GM19455 (cell line): ENCODE data around the gene BTNL9.
"Not testable (repeated sequence)": the region's sequence is repeated elsewhere in the genome, so short reads cannot be mapped to it uniquely, and the experiment has no call there.

ENCODE experiments used
- ATAC-seq: cut with Tn5 transposase; IDR thresholded peaks from one replicate; pipeline ENCODE4 v1.9.1; 2021; ENCODE audit not compliant: unreplicated experiment

The BTNL9 gene

GRCh38 chr5:181039931-181040630, at the start of gene BTNL9:
TSS of gene BTNL9 (plus strand) at chr5:181040266. CDS start at chr5:181045490, 5,224 bp downstream.
- ATAC-seq, result no peak

DNA sequence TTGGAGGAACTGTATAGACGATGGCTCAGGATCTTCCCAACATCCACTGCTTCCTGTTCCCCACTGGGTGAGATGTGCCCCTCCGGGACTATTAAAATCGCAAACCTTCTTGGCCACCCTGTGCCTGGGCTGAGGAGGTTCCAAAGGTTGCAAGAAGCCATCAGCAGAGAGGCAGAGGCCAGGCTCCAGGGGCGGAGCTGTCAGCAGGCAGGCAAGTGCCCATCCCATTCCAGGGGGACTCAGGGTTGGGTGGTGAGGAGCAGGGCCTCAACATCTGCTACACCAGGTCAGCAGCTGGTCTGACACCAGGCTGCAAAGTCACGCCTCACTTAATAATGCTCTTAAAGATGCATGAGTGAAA, 49.2 kb upstream of the BTNL9 start:
- ATAC-seq, result no peak

DNA sequence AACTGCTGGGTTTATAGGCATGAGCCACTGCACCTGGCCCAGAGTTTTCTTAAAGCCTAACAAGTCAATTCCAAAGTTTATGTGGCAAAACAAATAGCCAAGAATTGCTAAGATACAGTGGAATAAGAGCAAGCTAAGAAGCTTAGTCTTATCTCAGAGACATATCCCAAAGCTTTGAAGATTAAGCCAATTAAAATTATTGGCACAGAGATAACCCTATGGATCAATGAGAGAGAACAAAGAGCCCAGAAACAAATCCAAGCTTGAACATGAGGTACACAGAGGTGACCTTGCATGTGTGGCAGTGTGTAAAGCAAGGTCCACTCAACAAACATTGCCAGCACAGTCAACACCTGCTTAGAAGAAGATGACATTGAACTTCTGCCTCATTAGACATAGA, 38.1 kb upstream of the BTNL9 start:
- no peak for ATAC-seq

- ATAC-seq, result no peak
Observed at GRCh38 chr5:181005791-181006190, 34.3 kb upstream of the BTNL9 start.

GRCh38 chr5:181008136-181008535, 31.9 kb upstream of the BTNL9 start:
- ATAC-seq, result no peak

DNA sequence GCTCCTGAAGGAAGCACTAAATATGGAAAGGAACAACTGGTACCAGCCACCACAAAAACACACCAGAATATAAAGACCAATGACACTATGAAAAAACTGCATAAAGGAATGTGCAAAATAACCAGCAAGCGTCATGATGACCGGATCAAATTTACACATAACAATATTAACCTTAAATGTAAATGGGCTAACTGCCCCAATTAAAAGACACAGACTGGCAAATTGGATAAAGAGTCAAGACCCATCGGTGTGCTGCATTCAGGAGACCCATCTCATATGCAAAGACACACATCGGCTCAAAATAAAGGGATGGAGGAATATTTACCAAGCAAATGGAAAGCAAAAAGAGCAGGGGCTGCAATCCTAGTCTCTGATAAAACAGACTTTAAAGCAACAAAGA, 30.0 kb upstream of the BTNL9 start:
- ATAC-seq, result not testable (repeated sequence)

DNA sequence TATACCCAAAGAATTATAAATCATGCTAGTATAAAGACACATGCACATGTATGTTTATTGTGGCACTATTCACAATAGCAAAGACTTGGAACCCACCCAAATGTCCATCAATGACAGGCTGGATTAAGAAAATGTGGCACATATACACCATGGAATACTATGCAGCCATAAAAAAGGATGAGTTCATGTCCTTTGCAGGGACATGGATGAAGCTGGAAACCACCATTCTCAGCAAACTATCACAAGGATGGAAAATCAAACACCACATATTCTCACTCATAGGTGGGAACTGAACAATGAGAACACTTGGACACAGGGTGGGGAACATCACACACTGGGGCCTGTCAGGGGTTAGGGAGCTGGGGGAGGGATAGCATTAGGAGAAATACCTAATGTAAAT, 25.4 kb upstream of the BTNL9 start:
- ATAC-seq, result not testable (repeated sequence)

GRCh38 chr5:181017448-181017847, 22.6 kb upstream of the BTNL9 start:
- ATAC-seq, result not testable (repeated sequence)

DNA sequence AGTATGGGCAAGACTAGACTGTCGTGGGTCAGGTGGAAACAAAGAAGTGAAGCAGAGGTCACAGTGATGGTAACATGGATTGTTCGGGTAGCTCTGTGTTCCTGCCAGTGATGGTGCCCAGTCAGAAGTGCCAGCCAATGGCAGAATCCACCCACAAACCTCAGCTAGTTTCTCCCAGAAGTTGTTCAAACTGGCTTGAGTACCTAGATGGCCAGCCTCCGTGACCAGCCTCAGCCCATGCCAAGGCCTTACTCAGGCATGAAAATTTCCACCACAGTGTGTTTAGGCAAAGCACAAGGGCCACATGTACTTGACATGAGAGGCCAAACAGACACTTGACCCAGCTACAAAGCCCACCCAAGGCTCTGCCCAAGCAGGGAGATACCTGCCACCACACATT, 19.4 kb upstream of the BTNL9 start:
- ATAC-seq, result no peak

DNA sequence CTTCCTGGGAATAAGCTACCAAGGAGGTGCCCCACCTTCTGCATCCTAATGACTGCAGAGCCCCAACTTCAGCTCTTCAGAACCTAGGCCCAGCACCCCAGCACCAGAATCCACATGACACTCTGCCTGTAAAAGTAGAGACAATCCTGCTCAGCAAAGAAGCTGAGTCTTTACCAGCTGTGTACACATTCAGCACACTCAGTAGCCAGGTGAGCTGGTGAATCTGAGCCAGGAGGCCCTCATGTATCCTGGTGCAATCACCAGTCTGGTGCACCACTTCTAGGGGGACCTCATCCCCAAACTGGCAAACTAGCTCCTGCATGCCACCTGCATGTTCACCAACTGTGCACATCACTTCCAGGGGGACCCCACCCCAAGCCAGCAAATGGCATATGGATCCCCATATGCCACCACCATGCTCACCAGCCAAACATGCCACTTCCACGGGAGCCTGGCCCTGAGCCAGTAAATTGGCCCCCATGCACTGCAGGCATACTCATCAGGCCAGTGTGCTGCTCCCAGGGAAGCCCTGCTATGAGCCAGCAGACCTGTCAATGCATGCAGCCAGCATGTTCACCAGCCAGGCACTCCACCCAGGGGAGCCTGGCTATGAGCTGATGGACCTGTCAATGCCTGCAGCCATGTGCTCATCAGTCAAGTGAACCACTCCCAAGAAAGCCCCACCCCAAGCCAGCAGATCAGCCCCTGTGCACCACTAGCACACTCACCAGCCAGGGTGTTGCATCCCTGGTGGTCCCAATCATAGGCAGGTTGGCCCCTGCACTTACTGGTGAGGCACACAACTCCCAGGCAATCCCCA, 15.6 kb upstream of the BTNL9 start:
- ATAC-seq, result no peak

GRCh38 chr5:181027452-181028031, 12.5 kb upstream of the BTNL9 start:
- no peak for ATAC-seq

DNA sequence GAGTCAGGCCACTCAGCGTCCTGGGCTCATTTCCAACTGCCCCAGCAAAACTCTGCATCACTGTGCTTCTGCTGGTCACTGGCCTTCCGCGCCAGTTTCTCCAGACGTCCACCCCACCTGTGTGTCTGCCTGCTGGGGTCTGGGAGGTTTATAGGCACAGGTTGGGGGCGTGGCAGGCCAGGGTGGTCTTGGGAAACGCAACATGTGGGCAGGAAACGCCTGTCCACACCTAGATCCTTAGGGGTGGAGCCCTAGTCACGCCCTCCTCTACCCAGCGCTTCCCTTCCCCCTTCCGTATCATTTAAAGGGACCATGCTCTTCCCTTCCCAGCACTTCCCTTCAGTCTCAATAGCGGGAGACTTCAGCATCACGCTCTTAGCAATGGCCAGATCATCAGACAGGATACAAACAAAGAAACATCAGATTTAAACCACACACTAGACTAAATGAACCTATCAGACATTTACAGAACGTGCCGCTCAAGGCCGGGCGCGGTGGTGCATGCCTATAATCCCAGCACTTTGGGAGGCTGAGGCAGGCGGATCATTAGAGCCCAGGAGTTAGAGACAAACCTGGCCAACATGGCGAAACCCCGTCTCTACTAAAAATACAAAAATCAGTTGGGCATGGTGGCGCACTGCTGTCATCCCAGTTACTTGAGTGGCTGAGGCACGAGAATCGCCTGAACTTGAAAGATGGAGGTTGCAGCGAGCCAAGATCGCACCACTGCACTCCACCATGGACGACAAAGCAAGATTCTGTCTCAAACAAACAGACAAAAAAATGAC, 11.8 kb upstream of the BTNL9 start:
- no peak for ATAC-seq

- ATAC-seq, result no peak
Observed at GRCh38 chr5:181031716-181032115, 8.3 kb upstream of the BTNL9 start.

DNA sequence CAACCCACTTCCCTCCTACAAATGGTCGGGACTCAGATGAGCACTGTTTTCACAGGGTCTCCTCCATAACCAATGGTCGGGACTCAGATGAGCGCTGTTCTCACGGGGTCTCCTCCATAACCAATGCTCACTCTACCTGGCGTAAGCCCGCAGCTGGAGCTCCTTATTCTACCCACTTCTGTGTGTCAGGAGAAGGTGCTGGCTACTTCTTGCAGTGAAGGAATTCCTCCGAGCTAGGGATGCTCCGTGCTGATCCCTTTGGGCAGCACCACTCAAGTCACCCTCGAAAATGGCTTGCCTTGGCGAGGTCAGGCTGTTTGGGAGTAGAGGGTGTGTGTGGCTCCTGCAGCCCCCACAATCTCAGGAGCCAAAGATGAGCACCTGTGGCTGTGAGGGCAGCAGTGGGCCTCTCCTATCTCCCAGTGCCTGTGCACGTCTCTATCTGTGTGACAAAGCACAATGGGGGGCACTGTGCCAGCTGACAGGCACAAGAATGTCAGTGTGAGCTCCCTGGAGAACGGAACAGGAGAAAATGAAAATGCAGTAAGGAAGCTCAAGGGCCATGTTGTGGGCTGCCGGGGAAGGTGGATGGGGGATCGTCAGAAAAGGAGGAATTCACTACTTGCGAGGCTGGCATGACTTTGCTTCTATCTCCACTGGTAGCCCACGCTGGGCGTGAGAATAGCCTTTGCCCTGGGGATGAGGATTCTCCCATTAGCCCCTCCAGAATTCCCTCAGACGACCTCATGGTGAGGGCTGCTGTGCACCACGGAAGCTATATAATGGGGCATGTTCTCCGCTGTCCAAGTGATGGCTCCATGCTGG, 3.9 kb upstream of the BTNL9 start:
- ATAC-seq, result no peak

- no peak for ATAC-seq
Observed at GRCh38 chr5:181036816-181037364, 3.2 kb upstream of the BTNL9 start.

- ATAC-seq, result no peak
Observed at GRCh38 chr5:181037365-181037861, 2.7 kb upstream of the BTNL9 start.

DNA sequence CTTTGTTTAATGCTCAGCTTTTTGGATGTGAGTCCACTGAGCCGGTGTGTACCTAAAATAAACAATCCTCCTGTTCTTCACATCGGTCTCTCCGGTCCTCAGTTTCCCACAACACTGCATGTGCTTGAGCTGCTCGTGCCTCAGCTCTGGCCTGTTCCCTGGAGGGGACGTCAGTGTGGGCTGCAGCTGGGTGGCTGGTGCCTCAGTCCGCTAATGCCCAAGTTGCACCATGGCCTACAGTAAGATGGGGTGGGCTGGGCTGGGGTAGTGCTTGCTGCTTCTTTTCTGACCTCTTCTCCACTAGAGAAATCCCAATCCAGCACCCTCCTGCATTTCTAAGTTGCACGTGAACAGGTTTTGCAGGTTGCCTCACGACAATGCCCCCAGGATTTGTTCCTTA, 595 bp upstream of the BTNL9 start:
- ATAC-seq, result no peak

- no peak for ATAC-seq
Observed at GRCh38 chr5:181040631-181040945, 522 bp downstream of the BTNL9 start.

DNA sequence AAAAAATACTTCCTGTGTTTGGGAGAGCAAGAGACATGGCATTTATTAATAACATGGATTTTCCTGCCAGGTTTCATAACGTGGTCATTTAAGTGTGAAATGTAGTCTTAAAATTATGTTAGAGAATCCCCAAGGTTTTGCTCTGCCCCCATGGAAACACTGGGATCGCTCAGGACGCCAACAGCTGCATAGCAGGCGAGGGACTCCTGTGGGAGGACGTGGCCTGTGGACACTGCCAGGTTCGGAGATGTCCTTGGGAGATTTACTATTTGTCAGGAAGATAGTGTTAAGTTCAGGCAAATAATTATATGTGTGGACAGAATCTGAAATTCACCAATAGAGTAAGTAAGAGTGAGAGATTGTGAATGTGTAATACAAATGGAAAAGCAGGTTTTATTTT, 977 bp downstream of the BTNL9 start:
- ATAC-seq, result no peak

DNA sequence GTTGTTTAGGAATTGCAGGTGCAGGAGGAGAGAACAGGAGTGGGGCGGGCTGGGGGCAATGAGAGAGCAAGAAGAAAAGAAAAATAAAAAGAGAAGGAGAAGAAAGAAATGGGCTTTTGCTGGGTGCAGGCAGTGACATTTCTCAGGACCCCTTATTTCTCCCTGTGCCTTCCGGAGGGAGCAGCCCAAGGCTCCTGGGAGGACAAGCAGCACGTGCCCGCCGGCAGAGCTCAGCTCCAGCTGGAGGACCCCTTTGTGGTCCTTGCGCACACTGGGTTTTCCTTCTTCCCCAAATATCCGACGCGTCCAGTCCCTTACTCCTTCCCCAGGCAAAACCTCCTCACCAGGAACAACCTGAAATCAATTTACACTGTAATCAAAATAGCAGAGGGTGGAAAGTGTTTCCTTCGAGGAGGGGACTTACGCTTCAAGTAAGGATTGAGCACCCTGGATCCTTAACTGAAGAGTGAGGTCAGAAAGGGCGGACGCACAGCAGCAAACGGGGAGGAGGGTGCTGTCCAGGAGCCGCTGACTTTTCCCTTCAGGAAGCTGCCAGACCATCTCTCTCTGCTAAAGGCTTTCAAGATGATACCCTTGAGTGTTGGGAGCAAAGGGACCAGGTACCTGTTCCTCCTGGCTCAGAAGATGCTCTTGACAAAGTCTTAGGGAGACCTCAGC, 2.1 kb downstream of the BTNL9 start:
- no peak for ATAC-seq
